ENCODE measurements around the gene KDR. TPM values are rescaled to one million over a fixed set of nuclear protein-coding genes. Genes with fewer than 3 reads are reported as not detected.

Gene KDR
- total RNA-seq, 6 experiments from 2014 or later: 7.9 to 22.4 (median 11.7) TPM

GRCh38 chr4:55158957-55159356, 33.6 kb upstream of the KDR start:
- H3K9me3 ChIP-seq: no peaks in the 10 kb centered on the region
- H3K27me3 ChIP-seq: no peaks in the 10 kb centered on the region
- no peaks in the 10 kb centered on the region for H3K4me1 ChIP-seq
- H3K27ac ChIP-seq: no peak overlapping the region
- TF ChIP-seq, protein P1, sequence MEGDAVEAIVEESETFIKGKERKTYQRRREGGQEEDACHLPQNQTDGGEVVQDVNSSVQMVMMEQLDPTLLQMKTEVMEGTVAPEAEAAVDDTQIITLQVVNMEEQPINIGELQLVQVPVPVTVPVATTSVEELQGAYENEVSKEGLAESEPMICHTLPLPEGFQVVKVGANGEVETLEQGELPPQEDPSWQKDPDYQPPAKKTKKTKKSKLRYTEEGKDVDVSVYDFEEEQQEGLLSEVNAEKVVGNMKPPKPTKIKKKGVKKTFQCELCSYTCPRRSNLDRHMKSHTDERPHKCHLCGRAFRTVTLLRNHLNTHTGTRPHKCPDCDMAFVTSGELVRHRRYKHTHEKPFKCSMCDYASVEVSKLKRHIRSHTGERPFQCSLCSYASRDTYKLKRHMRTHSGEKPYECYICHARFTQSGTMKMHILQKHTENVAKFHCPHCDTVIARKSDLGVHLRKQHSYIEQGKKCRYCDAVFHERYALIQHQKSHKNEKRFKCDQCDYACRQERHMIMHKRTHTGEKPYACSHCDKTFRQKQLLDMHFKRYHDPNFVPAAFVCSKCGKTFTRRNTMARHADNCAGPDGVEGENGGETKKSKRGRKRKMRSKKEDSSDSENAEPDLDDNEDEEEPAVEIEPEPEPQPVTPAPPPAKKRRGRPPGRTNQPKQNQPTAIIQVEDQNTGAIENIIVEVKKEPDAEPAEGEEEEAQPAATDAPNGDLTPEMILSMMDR (IDR thresholded peaks at IDR 0.05): no peak
- no peak for TF ChIP-seq POLR2A (IDR thresholded peaks at IDR 0.05)
- DNase-seq (no peak), ATAC-seq (no peak)
- H3K4me3 ChIP-seq: no peak overlapping the region
- intact Hi-C loops (cut with DNase I): no loop called here
- WGBS (ENCODE audit: insufficient coverage, low coverage, low lambda C conversion rate, missing lambda C conversion rate): 56% methylated on average over 3 of the region's 3 CpGs
- no peaks in the 10 kb centered on the region for H3K36me3 ChIP-seq

- peak in 1 of 3 donors; percentile 18 for DNase-seq
- Histone ChIP-seq H3K27ac (no peak overlapping the region), H3K36me3 (no peaks in the 10 kb centered on the region), H3K4me1 (no peaks in the 10 kb centered on the region), H3K4me3 (no peak overlapping the region), H3K9me3 (no peaks in the 10 kb centered on the region), H3K27me3 (no peaks in the 10 kb centered on the region)
- TF ChIP-seq, protein P1 (IDR thresholded peaks at IDR 0.05): no peak
- intact Hi-C loops (cut with DNase I): no loop called here
- 14% methylated on average over 28 of the region's 45 CpGs for WGBS (ENCODE audit: insufficient coverage, low coverage, low lambda C conversion rate, missing lambda C conversion rate)
- peak in 2 of 4 donors; percentile 28 to 49 for ATAC-seq
These were observed 32.3 kb upstream of the KDR start for GRCh38 chr4:55157559-55158277.

DNA sequence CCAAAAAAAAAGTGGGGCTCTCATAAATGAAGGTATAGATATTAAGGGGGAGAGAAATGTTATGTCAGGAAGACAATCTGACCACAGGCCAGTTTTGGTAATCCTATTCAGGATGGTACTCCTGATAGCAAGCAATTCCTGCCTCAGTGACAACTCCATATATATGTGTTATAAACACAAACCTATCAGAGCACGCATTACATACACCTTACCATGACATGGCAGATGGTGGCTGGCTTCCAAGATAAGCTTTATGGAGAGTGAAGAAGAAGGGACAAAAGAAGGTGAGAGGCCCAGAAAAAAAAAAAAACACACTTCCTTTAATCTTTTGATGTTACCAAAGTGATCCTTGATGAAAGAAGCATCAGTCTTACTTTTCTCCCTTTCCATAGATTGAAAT, 29.5 kb upstream of the KDR start:
- no peaks in the 10 kb centered on the region for H3K36me3 ChIP-seq
- H3K27ac ChIP-seq: no peak overlapping the region
- TF ChIP-seq, protein P1 (IDR thresholded peaks at IDR 0.05): no peak
- TF ChIP-seq POLR2A (IDR thresholded peaks at IDR 0.05): no peak
- no peaks in the 10 kb centered on the region for H3K9me3 ChIP-seq
- intact Hi-C loops (cut with DNase I): no loop called here
- no peaks in the 10 kb centered on the region for H3K27me3 ChIP-seq
- DNase-seq (no peak), ATAC-seq (no peak)
- H3K4me3 ChIP-seq: no peak overlapping the region
- no peaks in the 10 kb centered on the region for H3K4me1 ChIP-seq
- WGBS (ENCODE audit: insufficient coverage, low coverage, low lambda C conversion rate, missing lambda C conversion rate): 100% methylated on average over 1 of the region's 1 CpG

GRCh38 chr4:55154290-55154880, 29.0 kb upstream of the KDR start:
- 25% methylated on average over 5 of the region's 5 CpGs for WGBS (ENCODE audit: insufficient coverage, low coverage, low lambda C conversion rate, missing lambda C conversion rate)
- intact Hi-C loops (cut with DNase I): no loop called here
- no peak overlapping the region for H3K27ac ChIP-seq
- no peaks in the 10 kb centered on the region for H3K9me3 ChIP-seq
- TF ChIP-seq, protein P1 (IDR thresholded peaks at IDR 0.05): no peak
- no peak for TF ChIP-seq POLR2A (IDR thresholded peaks at IDR 0.05)
- ATAC-seq: peak in 1 of 4 donors; percentile 35
- no peaks in the 10 kb centered on the region for H3K36me3 ChIP-seq
- no peaks in the 10 kb centered on the region for H3K27me3 ChIP-seq
- no peaks in the 10 kb centered on the region for H3K4me1 ChIP-seq
- no peak for DNase-seq
- no peak overlapping the region for H3K4me3 ChIP-seq
